ENCODE results near the gene OR1F1. TPM values are rescaled to one million over a fixed set of nuclear protein-coding genes. Genes with fewer than 3 reads are reported as not detected.
"Not testable (repeated sequence)": the region's sequence is repeated elsewhere in the genome, so short reads cannot be mapped to it uniquely, and the experiment has no call there.

OR1F1 gene
- not detected in 2 replicates for total RNA-seq (ENCODE audit: low replicate concordance)

DNA sequence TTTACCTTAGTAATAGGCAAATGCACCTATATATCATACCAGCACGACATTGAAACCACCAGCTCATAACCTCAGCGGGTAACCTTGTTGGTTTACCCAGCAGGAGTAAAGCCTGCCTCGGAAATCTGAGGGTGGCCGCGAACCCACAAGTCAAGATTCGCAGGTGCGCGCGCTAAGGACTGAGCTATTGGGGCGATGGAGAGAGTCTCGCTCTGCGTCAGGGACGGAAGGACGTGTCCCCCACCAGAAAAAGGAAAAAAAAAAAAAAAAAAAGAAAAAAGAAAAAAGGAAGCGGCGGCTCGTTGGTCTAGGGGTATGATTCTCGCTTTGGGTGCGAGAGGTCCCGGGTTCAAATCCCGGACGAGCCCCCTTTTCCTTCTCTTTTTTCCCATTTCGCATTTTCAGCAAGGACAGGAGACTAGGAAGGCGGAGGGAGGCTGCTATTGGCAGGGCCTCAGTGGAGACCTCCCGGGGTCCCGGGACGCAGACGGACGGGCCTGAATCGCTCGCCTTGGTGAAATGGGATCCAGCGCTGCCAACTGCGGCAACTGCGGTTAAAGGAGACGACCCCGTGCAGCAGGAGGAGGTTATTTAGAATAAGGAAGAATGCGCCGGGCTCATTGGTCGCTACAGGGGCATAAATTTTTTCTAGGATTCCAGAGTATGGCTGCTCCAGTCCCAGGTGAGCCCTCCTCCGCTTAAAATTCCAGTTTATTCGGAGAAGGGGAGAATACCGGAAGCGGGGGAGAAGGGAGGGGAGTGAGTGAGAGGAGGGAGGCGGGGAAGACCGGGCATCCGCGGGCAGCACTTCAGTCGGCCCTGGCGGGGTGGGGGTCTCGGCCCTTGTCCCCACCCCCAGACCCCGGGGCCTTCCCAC lies at the start of gene OR1F1:
OR1F1 (plus strand) TSS at position 407 of the 877 bp plus-strand sequence.
- Histone ChIP-seq H4K20me1 (ENCODE audit: low read depth) (peaks cover 17% of the 10 kb centered on the region), H3K4me2 (peak within 1 kb of the TSS; percentile 92), H3K27ac (no peak within 1 kb of the TSS), H3K4me1 (no peaks in the 10 kb centered on the region), H3K4me3 (peak within 1 kb of the TSS; percentile 75), H3K79me2 (ENCODE audit: low read depth) (no peaks in the 10 kb centered on the region), H2AFZ (replicated peaks) (peak within 1 kb of the TSS; percentile 98), H3K9ac (no peak within 1 kb of the TSS), H3K9me3 (ENCODE audit: low read depth) (no peaks in the 10 kb centered on the region), H3K36me3 (no peaks in the 10 kb centered on the region), H3K27me3 (peaks cover 96% of the 10 kb centered on the region), H3F3A (ENCODE audit: low read depth) (peaks cover 44% of the 10 kb centered on the region)
- Mint-ChIP-seq H3K4me3 (peak within 1 kb of the TSS; percentile 97), H3K27ac (no peak within 1 kb of the TSS), H3K4me1 (peaks cover 32% of the 10 kb centered on the region), H3K36me3 (no peaks in the 10 kb centered on the region), H3K27me3 (ENCODE audit: insufficient read depth, low read depth) (peaks cover 58% of the 10 kb centered on the region), H3K9me3 (peaks cover 14% of the 10 kb centered on the region)
- TF ChIP-seq CTCF (IDR thresholded peaks at IDR 0.05) (no peak), EZH2 (IDR thresholded peaks at IDR 0.05) (no peak), EZH2phosphoT487 (IDR thresholded peaks at IDR 0.05) (no peak)
- DNase-seq (ENCODE audit: low spot score), result peak; percentile 65

- H3K27ac ChIP-seq, result no peak overlapping the region
- H3F3A ChIP-seq (ENCODE audit: low read depth), result peaks cover 20% of the 10 kb centered on the region
- H4K20me1 ChIP-seq (ENCODE audit: low read depth), result peaks cover 10% of the 10 kb centered on the region
- H2AFZ ChIP-seq (replicated peaks), result no peak overlapping the region
- no peak overlapping the region for H3K4me3 ChIP-seq
- H3K9me3 ChIP-seq (ENCODE audit: low read depth), result no peaks in the 10 kb centered on the region
- no peaks in the 10 kb centered on the region for H3K36me3 ChIP-seq
- peaks cover 7% of the 10 kb centered on the region for H3K4me1 ChIP-seq
- no peak overlapping the region for H3K4me2 ChIP-seq
- Mint-ChIP-seq H3K4me1 (peaks cover 13% of the 10 kb centered on the region), H3K27ac (no peak overlapping the region), H3K4me3 (no peak overlapping the region), H3K36me3 (peaks cover 8% of the 10 kb centered on the region), H3K9me3 (no peaks in the 10 kb centered on the region), H3K27me3 (ENCODE audit: insufficient read depth, low read depth) (peaks cover 10% of the 10 kb centered on the region)
- no peak for DNase-seq (ENCODE audit: low spot score)
- TF ChIP-seq EZH2phosphoT487 (IDR thresholded peaks at IDR 0.05) (no peak), EZH2 (IDR thresholded peaks at IDR 0.05) (no peak), CTCF (IDR thresholded peaks at IDR 0.05) (no peak)
- H3K79me2 ChIP-seq (ENCODE audit: low read depth), result peaks cover 29% of the 10 kb centered on the region
- no peaks in the 10 kb centered on the region for H3K27me3 ChIP-seq
- H3K9ac ChIP-seq, result no peak overlapping the region
Observed at GRCh38 chr16:3138342-3138741, 49.7 kb upstream of the OR1F1 start.

DNA sequence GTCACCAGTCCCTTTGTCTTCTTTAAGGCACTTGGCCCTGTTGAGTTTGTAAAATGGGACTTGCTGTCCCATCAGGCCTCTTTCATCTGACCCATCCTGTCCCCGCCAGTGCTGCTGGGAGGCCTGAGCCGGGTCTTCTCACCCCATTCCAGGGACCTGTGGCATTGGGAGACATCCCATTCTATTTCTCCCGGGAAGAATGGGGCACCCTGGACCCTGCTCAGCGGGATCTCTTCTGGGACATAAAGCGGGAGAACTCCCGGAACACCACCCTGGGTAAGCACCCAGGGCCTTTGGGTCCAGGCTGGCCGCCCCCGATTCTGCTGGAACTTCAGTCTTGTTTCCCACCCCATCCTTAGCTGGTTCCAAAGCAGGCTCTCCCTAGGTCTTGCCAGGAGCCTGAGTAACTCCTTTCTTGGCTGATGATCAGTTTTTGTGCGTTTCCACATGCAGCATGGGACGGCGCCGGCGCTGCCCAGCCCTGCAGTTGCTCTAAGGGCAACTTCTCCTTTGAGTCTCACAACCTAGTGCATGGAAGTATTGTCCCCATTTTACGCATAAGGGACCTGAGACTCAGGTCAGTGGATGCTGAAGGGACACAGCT lies 49.1 kb upstream of the OR1F1 start:
- Histone ChIP-seq H4K20me1 (ENCODE audit: low read depth) (peaks cover 6% of the 10 kb centered on the region), H3K36me3 (no peaks in the 10 kb centered on the region), H3K4me3 (no peak overlapping the region), H3K4me2 (no peak overlapping the region), H3F3A (ENCODE audit: low read depth) (peaks cover 17% of the 10 kb centered on the region), H3K27me3 (no peaks in the 10 kb centered on the region), H2AFZ (replicated peaks) (no peak overlapping the region), H3K27ac (no peak overlapping the region), H3K9me3 (ENCODE audit: low read depth) (no peaks in the 10 kb centered on the region), H3K4me1 (peaks cover 3% of the 10 kb centered on the region), H3K79me2 (ENCODE audit: low read depth) (peaks cover 23% of the 10 kb centered on the region), H3K9ac (no peak overlapping the region)
- H3K27me3 Mint-ChIP-seq (ENCODE audit: insufficient read depth, low read depth), result peaks cover 9% of the 10 kb centered on the region
- no peak for DNase-seq (ENCODE audit: low spot score)
- peaks cover 8% of the 10 kb centered on the region for H3K36me3 Mint-ChIP-seq
- H3K9me3 Mint-ChIP-seq, result no peaks in the 10 kb centered on the region
- H3K27ac Mint-ChIP-seq, result peak overlapping the region; percentile 35
- no peak overlapping the region for H3K4me3 Mint-ChIP-seq
- TF ChIP-seq EZH2phosphoT487 (IDR thresholded peaks at IDR 0.05) (no peak), EZH2 (IDR thresholded peaks at IDR 0.05) (no peak), CTCF (IDR thresholded peaks at IDR 0.05) (no peak)
- H3K4me1 Mint-ChIP-seq, result peaks cover 11% of the 10 kb centered on the region

GRCh38 chr16:3139561-3139960 lies 48.4 kb upstream of the OR1F1 start:
- not testable (repeated sequence) for H2AFZ ChIP-seq (replicated peaks); H3K27ac ChIP-seq; H3K27ac Mint-ChIP-seq

More at GRCh38 chr16:3139561-3139960, 48.4 kb upstream of the OR1F1 start:
- not testable (repeated sequence) for H3K36me3 Mint-ChIP-seq; H3K27me3 ChIP-seq; H3K9ac ChIP-seq; H3K4me1 ChIP-seq; H3K9me3 ChIP-seq (ENCODE audit: low read depth); H3K4me1 Mint-ChIP-seq; H3K4me2 ChIP-seq; H3K4me3 ChIP-seq; H3K27me3 Mint-ChIP-seq (ENCODE audit: insufficient read depth, low read depth); DNase-seq (ENCODE audit: low spot score); H3K9me3 Mint-ChIP-seq; H4K20me1 ChIP-seq (ENCODE audit: low read depth); H3K36me3 ChIP-seq; H3K4me3 Mint-ChIP-seq
- Histone ChIP-seq H3F3A (ENCODE audit: low read depth) (peaks cover 11% of the 10 kb centered on the region), H3K79me2 (ENCODE audit: low read depth) (peaks cover 17% of the 10 kb centered on the region)
